Activated CD8-positive, alpha-beta T cell treated with anti-CD3 and anti-CD28 coated beads for 36 hours (primary cell): ENCODE data around the gene SPINDOC. TPM values are rescaled to one million over a fixed set of nuclear protein-coding genes. Genes with fewer than 3 reads are reported as not detected.
A peak's percentile ranks its signal among the peaks of the same experiment; 100 is the strongest.

Experiments used
- ATAC-seq: fragments of 200-7000 bp; cut with Tn5 transposase; one replicate; pipeline ENCODE4 v1.10.0; 2021; ENCODE audit warnings: mild to moderate bottlenecking, moderate library complexity
- CTCF ChIA-PET: fragments of 350-600 bp; sonication (Branson Sonifier 250); formaldehyde crosslinking; loops from one replicate; lab custom pipeline; 2021; ENCODE audit warnings: antibody characterized with exemption; lab: Charles Lee
- POLR2A ChIA-PET: fragments of 350-600 bp; sonication (Branson Sonifier 250); formaldehyde crosslinking; loops from one replicate; lab custom pipeline; 2021; ENCODE audit warnings: antibody characterized with exemption; lab: Charles Lee
- DNase-seq: peaks from one replicate; pipeline ENCODE4 v3.0.0-alpha.2; 2020
- H3K27ac Mint-ChIP-seq: one replicate; pipeline ENCODE4 v1.8.0; 2021; ENCODE audit warnings: mild to moderate bottlenecking, mixed read lengths
- H3K27me3 Mint-ChIP-seq: one replicate; pipeline ENCODE4 v1.8.0; 2021; ENCODE audit warnings: mixed read lengths
- H3K36me3 Mint-ChIP-seq: one replicate; pipeline ENCODE4 v1.8.0; 2021; ENCODE audit warnings: low read depth, mixed read lengths
- H3K4me1 Mint-ChIP-seq: one replicate; pipeline ENCODE4 v1.8.0; 2021; ENCODE audit warnings: low read depth, mixed read lengths
- H3K4me3 Mint-ChIP-seq: one replicate; pipeline ENCODE4 v1.8.0; 2021; ENCODE audit warnings: mild to moderate bottlenecking, moderate library complexity, mixed read lengths
- H3K9me3 Mint-ChIP-seq: one replicate; pipeline ENCODE4 v1.8.0; 2021; ENCODE audit warnings: mixed read lengths
- CTCF ChIP-seq: fragments of 200-600 bp; IDR thresholded peaks from one replicate; pipeline ENCODE4 v1.8.0; 2022; ENCODE audit warnings: antibody characterized with exemption, mild to moderate bottlenecking
- intact Hi-C: fragments of 100-400 bp; cut with micrococcal nuclease; formaldehyde crosslinking; loops from one replicate; pipeline ENCODE4 v1.10.0; 2022
- total RNA-seq, 2 experiments: library from RNA; stranded (reverse); gene quantifications; one replicate each; pipeline ENCODE4 v1.2.3, GENCODE V29; 2021

Gene SPINDOC
- total RNA-seq, 2 experiments from 2014 or later = 28.4 to 29.0 TPM

GRCh38 chr11:63814383-63814736 lies 1.1 kb downstream of the SPINDOC start:
- ChIA-PET POLR2A (interaction anchor here (0.6 to 1.0 kb wide), 2 partner anchors 45 to 160 kb away, joined by 3 read pairs; partner anchors contain the start of gene ZFTA), CTCF (interaction anchor here (1.1 kb wide), 1 partner anchor 10 kb away, joined by 3 read pairs; no protein-coding TSS in a partner anchor)
- H3K27me3 Mint-ChIP-seq = no peaks in the 10 kb centered on the region
- ATAC-seq (no peak), DNase-seq (no peak)
- peaks cover 24% of the 10 kb centered on the region for H3K4me1 Mint-ChIP-seq
- peaks cover 25% of the 10 kb centered on the region for H3K36me3 Mint-ChIP-seq
- TF ChIP-seq CTCF = no peak
- H3K4me3 Mint-ChIP-seq = peak overlapping the region; percentile 78
- no peaks in the 10 kb centered on the region for H3K9me3 Mint-ChIP-seq
- H3K27ac Mint-ChIP-seq = no peak overlapping the region
- intact Hi-C loops = no loop called here

- Mint-ChIP-seq H3K9me3 (no peaks in the 10 kb centered on the region), H3K27me3 (no peaks in the 10 kb centered on the region), H3K4me3 (no peak overlapping the region), H3K27ac (no peak overlapping the region), H3K4me1 (peaks cover 24% of the 10 kb centered on the region), H3K36me3 (peaks cover 38% of the 10 kb centered on the region)
- DNase-seq (no peak), ATAC-seq (no peak)
- ChIA-PET POLR2A (interaction anchor here (0.6 to 1.0 kb wide), 2 partner anchors 12 to 434 kb away, joined by 3 to 4 read pairs; no protein-coding TSS in a partner anchor), CTCF (interaction anchor here (1.2 to 2.1 kb wide), 3 partner anchors 14 to 129 kb away, joined by 4 to 8 read pairs (median 4); no protein-coding TSS in a partner anchor)
- no peak for TF ChIP-seq CTCF
- intact Hi-C loops = no loop called here
These were observed 2.9 kb downstream of the SPINDOC start for GRCh38 chr11:63816166-63816565.

DNA sequence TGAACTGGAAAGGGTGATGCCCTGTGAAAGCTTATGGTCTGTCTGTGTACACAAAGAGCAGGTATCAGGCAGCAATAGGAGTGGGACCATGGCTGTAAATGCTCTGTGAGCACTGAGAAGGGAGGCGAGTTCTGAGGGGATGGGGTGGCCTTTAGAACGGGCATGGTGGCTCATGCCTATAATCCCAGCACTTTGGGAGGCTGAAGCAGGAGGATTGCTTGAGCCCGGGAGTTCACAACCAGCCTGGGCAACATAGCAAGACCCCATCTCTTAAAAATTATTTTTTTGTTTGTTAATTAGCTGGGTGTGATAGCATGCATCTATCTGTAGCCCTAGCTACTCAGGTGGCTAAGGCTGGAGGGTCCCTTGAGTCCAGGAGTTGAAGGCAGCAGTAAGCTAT lies 3.5 kb downstream of the SPINDOC start:
- DNase-seq (no peak), ATAC-seq (no peak)
- ChIA-PET POLR2A (interaction anchor here (1.0 kb wide), 2 partner anchors 12 to 51 kb away, joined by 3 read pairs; no protein-coding TSS in a partner anchor), CTCF (interaction anchor here (0.8 to 2.1 kb wide), 4 partner anchors 13 to 129 kb away, joined by 3 to 8 read pairs (median 4); no protein-coding TSS in a partner anchor)
- intact Hi-C loops = no loop called here
- H3K36me3 Mint-ChIP-seq = peaks cover 42% of the 10 kb centered on the region
- H3K4me3 Mint-ChIP-seq = no peak overlapping the region
- TF ChIP-seq CTCF = no peak
- no peaks in the 10 kb centered on the region for H3K27me3 Mint-ChIP-seq
- H3K4me1 Mint-ChIP-seq = peaks cover 24% of the 10 kb centered on the region
- H3K9me3 Mint-ChIP-seq = no peaks in the 10 kb centered on the region
- no peak overlapping the region for H3K27ac Mint-ChIP-seq

GRCh38 chr11:63817758-63818498 lies 4.7 kb downstream of the SPINDOC start:
- no peak for ATAC-seq
- Mint-ChIP-seq H3K9me3 (no peaks in the 10 kb centered on the region), H3K27me3 (no peaks in the 10 kb centered on the region), H3K36me3 (peaks cover 48% of the 10 kb centered on the region), H3K27ac (no peak overlapping the region), H3K4me3 (no peak overlapping the region), H3K4me1 (peaks cover 19% of the 10 kb centered on the region)
- ChIA-PET CTCF (no interaction called here), POLR2A (interaction anchor here (0.6 to 1.4 kb wide), 2 partner anchors 50 to 349 kb away, joined by 3 read pairs; partner anchors contain the start of gene ZFTA)
- intact Hi-C loops = no loop called here
- no peak for TF ChIP-seq CTCF
- no peak for DNase-seq

DNA sequence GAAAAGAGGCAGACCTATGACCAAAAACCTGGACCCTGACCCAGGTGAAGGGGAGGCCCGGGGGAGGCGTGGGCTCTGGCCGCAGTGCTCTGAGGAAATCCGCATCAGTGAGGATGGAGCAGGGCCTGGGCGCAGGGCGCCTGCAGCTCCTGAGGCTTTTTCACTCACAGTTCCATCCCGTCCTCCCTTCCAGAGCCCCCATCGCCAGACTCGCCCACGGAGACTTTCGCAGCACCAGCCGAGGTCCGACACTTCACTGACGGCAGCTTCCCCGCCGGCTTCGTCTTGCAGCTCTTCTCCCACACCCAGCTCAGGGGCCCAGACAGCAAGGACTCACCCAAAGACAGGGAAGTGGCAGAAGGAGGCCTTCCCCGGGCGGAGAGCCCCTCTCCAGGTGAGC lies 5.4 kb downstream of the SPINDOC start:
- POLR2A ChIA-PET = interaction anchor here (1.4 kb wide), 1 partner anchor 50 kb away, joined by 3 read pairs; the partner anchor contains the start of gene ZFTA
- H3K4me1 Mint-ChIP-seq = peaks cover 19% of the 10 kb centered on the region
- H3K9me3 Mint-ChIP-seq = no peaks in the 10 kb centered on the region
- DNase-seq (no peak), ATAC-seq (no peak)
- CTCF ChIA-PET = no interaction called here
- no peak overlapping the region for H3K27ac Mint-ChIP-seq
- intact Hi-C loops = no loop called here
- no peaks in the 10 kb centered on the region for H3K27me3 Mint-ChIP-seq
- H3K36me3 Mint-ChIP-seq = peaks cover 53% of the 10 kb centered on the region
- no peak overlapping the region for H3K4me3 Mint-ChIP-seq
- TF ChIP-seq CTCF = no peak
